Measurements from ENCODE around the gene TPCN2.
A peak's percentile ranks its signal among the peaks of the same experiment; 100 is the strongest.
"Not testable (repeated sequence)": the region's sequence is repeated elsewhere in the genome, so short reads cannot be mapped to it uniquely, and the experiment has no call there.

The TPCN2 gene

GRCh38 chr11:69075421-69076128 lies 26.8 kb downstream of the TPCN2 start:
- DNase-seq (ENCODE audit: low read depth, low spot score): peak; percentile 90

GRCh38 chr11:69076129-69076791 lies 27.5 kb downstream of the TPCN2 start:
- no peak for DNase-seq (ENCODE audit: low read depth, low spot score)

- not testable (repeated sequence) for DNase-seq (ENCODE audit: low read depth, low spot score)
Observed at GRCh38 chr11:69076977-69077376, 28.2 kb downstream of the TPCN2 start.

GRCh38 chr11:69078508-69078907 lies 29.8 kb downstream of the TPCN2 start:
- DNase-seq (ENCODE audit: low read depth, low spot score): no peak

- DNase-seq (ENCODE audit: low read depth, low spot score): no peak
Observed at GRCh38 chr11:69078930-69079605, 30.3 kb downstream of the TPCN2 start.

- DNase-seq (ENCODE audit: low read depth, low spot score): no peak
Observed at GRCh38 chr11:69079661-69080256, 31.0 kb downstream of the TPCN2 start.

- DNase-seq (ENCODE audit: low read depth, low spot score): no peak
Observed at GRCh38 chr11:69080257-69080995, 31.7 kb downstream of the TPCN2 start.

- no peak for DNase-seq (ENCODE audit: low read depth, low spot score)
Observed at GRCh38 chr11:69081180-69081579, 32.4 kb downstream of the TPCN2 start.

- no peak for DNase-seq (ENCODE audit: low read depth, low spot score)
Observed at GRCh38 chr11:69083531-69084247, 35.0 kb downstream of the TPCN2 start.

GRCh38 chr11:69084371-69084770 lies 35.6 kb downstream of the TPCN2 start:
- DNase-seq (ENCODE audit: low read depth, low spot score): no peak

GRCh38 chr11:69085490-69086095 lies 36.9 kb downstream of the TPCN2 start:
- no peak for DNase-seq (ENCODE audit: low read depth, low spot score)

- no peak for DNase-seq (ENCODE audit: low read depth, low spot score)
Observed at GRCh38 chr11:69086152-69087132, 37.7 kb downstream of the TPCN2 start.

GRCh38 chr11:69087133-69087524 lies 38.4 kb downstream of the TPCN2 start:
- no peak for DNase-seq (ENCODE audit: low read depth, low spot score)

GRCh38 chr11:69087811-69088210 lies 39.1 kb downstream of the TPCN2 start:
- DNase-seq (ENCODE audit: low read depth, low spot score): no peak

- DNase-seq (ENCODE audit: low read depth, low spot score): peak; percentile 50
Observed at GRCh38 chr11:69088676-69089146, 40.0 kb downstream of the TPCN2 start.

- no peak for DNase-seq (ENCODE audit: low read depth, low spot score)
Observed at GRCh38 chr11:69089258-69089657, 40.5 kb downstream of the TPCN2 start.

- no peak for DNase-seq (ENCODE audit: low read depth, low spot score)
Observed at GRCh38 chr11:69091638-69092165, 43.0 kb downstream of the TPCN2 start.

GRCh38 chr11:69092263-69092662 lies 43.5 kb downstream of the TPCN2 start:
- DNase-seq (ENCODE audit: low read depth, low spot score): no peak

GRCh38 chr11:69093106-69093505 lies 44.4 kb downstream of the TPCN2 start:
- DNase-seq (ENCODE audit: low read depth, low spot score): no peak
